Keratinocyte (primary cell): ENCODE data around the gene NDUFS8. TPM values are rescaled to one million over a fixed set of nuclear protein-coding genes. Genes with fewer than 3 reads are reported as not detected.

Experiments used
- DNase-seq: peaks from one replicate; pipeline ENCODE4 v3.0.0-alpha.2; 2011; ENCODE audit warnings: low read depth, missing footprints, low spot score
- FAIRE-seq: peaks from 2 replicates; lab custom pipeline; 2011; peaks lifted over from hg19 to GRCh38; lab: Jason Lieb, UNC
- H2AFZ ChIP-seq: 2 replicates; pipeline ENCODE4 v1.6.0; 2012; ENCODE audit warnings: low read length, control low read depth, inconsistent platforms; ENCODE audit not compliant: control insufficient read depth
- H3K27ac ChIP-seq: 2 replicates; pipeline ENCODE4 v1.5.1; 2011; ENCODE audit warnings: low read length; ENCODE audit not compliant: control insufficient read depth, insufficient read depth
- H3K27me3 ChIP-seq: 3 replicates; pipeline ENCODE4 v1.6.0; 2011; ENCODE audit warnings: low read length; ENCODE audit not compliant: control insufficient read depth, insufficient read depth; ENCODE audit errors: extremely low read depth
- H3K36me3 ChIP-seq, 2 experiments: 2 replicates in 1 of 2; 3 replicates in 1 of 2; pipeline ENCODE4 v1.5.1; 2011; ENCODE audit warnings: low read length in 2 of 2, mild to moderate bottlenecking in 1 of 2; ENCODE audit not compliant: control insufficient read depth in 2 of 2, insufficient read depth in 2 of 2; ENCODE audit errors: extremely low read depth in 1 of 2
- H3K4me1 ChIP-seq: 3 replicates; pipeline ENCODE4 v1.5.1; 2011; ENCODE audit warnings: low read length; ENCODE audit not compliant: control insufficient read depth, insufficient read depth; ENCODE audit errors: extremely low read depth
- H3K4me2 ChIP-seq: 3 replicates; pipeline ENCODE4 v1.6.0; 2011; ENCODE audit warnings: low read depth, low read length; ENCODE audit not compliant: control insufficient read depth, insufficient read depth; ENCODE audit errors: extremely low read depth
- H3K4me3 ChIP-seq, 3 experiments: fragments of 200-600 bp in 1 of 3; sonication (generic) in 1 of 3; 2 replicates in 2 of 3; 3 replicates in 1 of 3; pipeline ENCODE4 v1.5.1; 2011 to 2016; ENCODE audit warnings: low read length in 3 of 3, mild to moderate bottlenecking in 3 of 3, control low read depth in 2 of 3, inconsistent platforms in 1 of 3, low read depth in 1 of 3, mixed read lengths in 1 of 3, mixed run types in 1 of 3, moderate library complexity in 1 of 3; ENCODE audit not compliant: control insufficient read depth in 2 of 3, insufficient read depth in 2 of 3; ENCODE audit errors: extremely low read depth in 1 of 3
- H3K79me2 ChIP-seq: 2 replicates; pipeline ENCODE4 v1.6.0; 2012; ENCODE audit warnings: low read length; ENCODE audit not compliant: control insufficient read depth, insufficient read depth
- H3K9ac ChIP-seq: 3 replicates; pipeline ENCODE4 v1.6.0; 2011; ENCODE audit warnings: low read length; ENCODE audit not compliant: control insufficient read depth, insufficient read depth; ENCODE audit errors: extremely low read depth
- H3K9me1 ChIP-seq: 3 replicates; pipeline ENCODE4 v1.6.0; 2011; ENCODE audit warnings: low read length; ENCODE audit not compliant: control insufficient read depth, insufficient read depth; ENCODE audit errors: extremely low read depth
- H3K9me3 ChIP-seq: 2 replicates; pipeline ENCODE4 v1.5.1; 2012; ENCODE audit warnings: low read depth, low read length; ENCODE audit not compliant: control insufficient read depth
- H4K20me1 ChIP-seq: 3 replicates; pipeline ENCODE4 v1.6.0; 2011; ENCODE audit warnings: low read length; ENCODE audit not compliant: control insufficient read depth, insufficient read depth; ENCODE audit errors: extremely low read depth
- CTCF ChIP-seq, 3 experiments: IDR thresholded peaks in 1 of 3; conservative IDR thresholded peaks in 1 of 3; optimal IDR thresholded peaks in 1 of 3; 2 replicates in 2 of 3; 3 replicates in 1 of 3; pipeline versions ENCODE3 to v1.5.1; 2011; ENCODE audit warnings: low read length in 3 of 3, mild to moderate bottlenecking in 3 of 3, moderate library complexity in 2 of 3, control low read depth in 1 of 3, inconsistent platforms in 1 of 3; ENCODE audit not compliant: insufficient read depth in 2 of 3; ENCODE audit errors: extremely low read depth in 1 of 3
- EZH2 ChIP-seq: IDR thresholded peaks from one replicate; pipeline ENCODE4 v1.6.1; 2012; ENCODE audit warnings: inconsistent platforms, mild to moderate bottlenecking, low read length, moderate library complexity
- dilution Hi-C: fragments of 300-500 bp; cut with MboI; formaldehyde crosslinking; loops from one replicate; pipeline ENCODE4 v1.7.0; 2020; ENCODE audit warnings: low sequenced_read_pairs; ENCODE audit not compliant: extremely low pct_ligation_motif_present
- polyA plus RNA-seq, 5 experiments: library from polyadenylated mRNA; depleted of rRNA in 3 of 5; stranded (reverse) in 3 of 5; stranded (forward) in 1 of 5; unstranded in 1 of 5; fragments of >200 nt; gene quantifications; 1 replicate in 1 of 5; 2 replicates in 3 of 5; 3 replicates in 1 of 5; pipeline versions ENCODE4 v1.2.1 to v1.2.3, GENCODE V29; 2011 to 2012; ENCODE audit warnings: missing spikeins in 2 of 5, low read depth in 1 of 5, low replicate concordance in 1 of 5

The NDUFS8 gene
- polyA plus RNA-seq, 1 donor (not counting 4 experiments of a cell fraction or from before 2014, with no cell fraction given): 51.7 TPM

GRCh38 chr11:68067991-68068390 is 37.5 kb downstream of the NDUFS8 start:
- no peaks in the 10 kb centered on the region for H3K4me1 ChIP-seq
- H3K9me3 ChIP-seq: no peaks in the 10 kb centered on the region
- peaks cover 3 to 7% of the 10 kb centered on the region in 2 experiments for H3K36me3 ChIP-seq
- no peak for TF ChIP-seq EZH2
- TF ChIP-seq CTCF (optimal IDR thresholded peaks at IDR 0.05 in 1 of 3, IDR thresholded peaks at IDR 0.05 in 1 of 3, conservative IDR thresholded peaks at IDR 0.05 in 1 of 3; ENCODE audit: extremely low read depth in 1 of 3, insufficient read depth in 2 of 3, low read length in 3 of 3): no peak
- no peaks in the 10 kb centered on the region for H3K27me3 ChIP-seq
- FAIRE-seq: no peak
- no peak overlapping the region for H3K4me3 ChIP-seq
- H3K79me2 ChIP-seq: no peaks in the 10 kb centered on the region
- H3K27ac ChIP-seq: no peak overlapping the region
- DNase-seq: no peak
- no peaks in the 10 kb centered on the region for H4K20me1 ChIP-seq
- H3K9ac ChIP-seq: no peak overlapping the region
- H3K9me1 ChIP-seq: no peaks in the 10 kb centered on the region
- no peak overlapping the region for H3K4me2 ChIP-seq
- dilution Hi-C loops: no loop called here
- no peak overlapping the region for H2AFZ ChIP-seq

GRCh38 chr11:68071281-68072048 is 41.0 kb downstream of the NDUFS8 start:
- TF ChIP-seq CTCF (optimal IDR thresholded peaks at IDR 0.05 in 1 of 3, IDR thresholded peaks at IDR 0.05 in 1 of 3, conservative IDR thresholded peaks at IDR 0.05 in 1 of 3; ENCODE audit: extremely low read depth in 1 of 3, insufficient read depth in 2 of 3, low read length in 3 of 3) (no peak), EZH2 (no peak)
- Histone ChIP-seq H4K20me1 (no peaks in the 10 kb centered on the region), H3K4me3 (no peak overlapping the region), H3K4me1 (no peaks in the 10 kb centered on the region), H3K9me3 (no peaks in the 10 kb centered on the region), H3K36me3 (peaks cover 0 to 1% of the 10 kb centered on the region in 2 experiments), H3K79me2 (no peaks in the 10 kb centered on the region), H3K9me1 (no peaks in the 10 kb centered on the region), H3K27ac (no peak overlapping the region), H3K4me2 (no peak overlapping the region), H3K9ac (no peak overlapping the region), H3K27me3 (no peaks in the 10 kb centered on the region), H2AFZ (no peak overlapping the region)
- DNase-seq (no peak), FAIRE-seq (no peak)
- dilution Hi-C loops: no loop called here
